Duodenal mucosa (tissue), 2 donors: ENCODE measurements around the gene PHF21B.

Experiments used
- H3K27ac ChIP-seq: one replicate; pipeline ENCODE4 v1.7.0; 2013; ENCODE audit warnings: low read depth, low read length
- H3K27me3 ChIP-seq, 2 donors: one replicate each; pipeline ENCODE4 v1.7.0; 2013; ENCODE audit warnings: low read length in 2 of 2, control low read depth in 1 of 2; ENCODE audit not compliant: insufficient read depth in 2 of 2, control insufficient read depth in 1 of 2
- H3K36me3 ChIP-seq, 2 donors: one replicate each; pipeline ENCODE4 v1.7.0; 2013; ENCODE audit warnings: low read length in 2 of 2, control low read depth in 1 of 2; ENCODE audit not compliant: insufficient read depth in 2 of 2, control insufficient read depth in 1 of 2
- H3K4me1 ChIP-seq, 2 donors: one replicate each; pipeline ENCODE4 v1.7.0; 2013; ENCODE audit warnings: low read length in 2 of 2, control low read depth in 1 of 2; ENCODE audit not compliant: insufficient read depth in 2 of 2, control insufficient read depth in 1 of 2
- H3K4me3 ChIP-seq, 2 donors: one replicate each; pipeline ENCODE4 v1.7.0; 2013; ENCODE audit warnings: low read length in 2 of 2, low read depth in 1 of 2
- H3K9ac ChIP-seq, 2 donors: one replicate each; pipeline ENCODE4 v1.7.0; 2013; ENCODE audit warnings: low read length in 2 of 2, low read depth in 1 of 2
- H3K9me3 ChIP-seq, 2 donors: one replicate each; pipeline ENCODE4 v1.7.0; 2013; ENCODE audit warnings: low read length in 2 of 2, control low read depth in 1 of 2; ENCODE audit not compliant: control insufficient read depth in 1 of 2

Gene PHF21B

DNA sequence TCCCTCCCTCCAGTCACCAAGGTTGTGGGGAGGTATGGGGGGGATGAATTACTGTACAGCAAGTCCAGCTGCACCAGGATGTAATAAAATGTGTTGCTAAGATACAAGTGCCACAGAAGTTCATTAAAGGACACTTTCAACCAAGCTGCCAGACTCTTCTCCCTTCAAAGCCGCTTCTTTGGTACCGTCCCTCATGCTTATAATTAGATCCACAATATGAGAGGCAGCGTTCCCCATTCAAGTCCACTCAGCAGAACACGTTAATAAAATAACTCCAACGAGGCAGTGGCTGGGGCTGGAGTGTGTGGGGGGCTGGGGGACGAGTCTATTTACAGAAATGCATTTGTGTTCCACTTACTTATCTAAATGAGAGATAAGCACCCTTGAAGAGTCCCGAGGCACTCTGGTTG is 14.7 kb downstream of the PHF21B start:
- H3K36me3 ChIP-seq = no peaks in the 10 kb centered on the region
- no peak overlapping the region for H3K9ac ChIP-seq
- H3K27ac ChIP-seq = no peak overlapping the region

DNA sequence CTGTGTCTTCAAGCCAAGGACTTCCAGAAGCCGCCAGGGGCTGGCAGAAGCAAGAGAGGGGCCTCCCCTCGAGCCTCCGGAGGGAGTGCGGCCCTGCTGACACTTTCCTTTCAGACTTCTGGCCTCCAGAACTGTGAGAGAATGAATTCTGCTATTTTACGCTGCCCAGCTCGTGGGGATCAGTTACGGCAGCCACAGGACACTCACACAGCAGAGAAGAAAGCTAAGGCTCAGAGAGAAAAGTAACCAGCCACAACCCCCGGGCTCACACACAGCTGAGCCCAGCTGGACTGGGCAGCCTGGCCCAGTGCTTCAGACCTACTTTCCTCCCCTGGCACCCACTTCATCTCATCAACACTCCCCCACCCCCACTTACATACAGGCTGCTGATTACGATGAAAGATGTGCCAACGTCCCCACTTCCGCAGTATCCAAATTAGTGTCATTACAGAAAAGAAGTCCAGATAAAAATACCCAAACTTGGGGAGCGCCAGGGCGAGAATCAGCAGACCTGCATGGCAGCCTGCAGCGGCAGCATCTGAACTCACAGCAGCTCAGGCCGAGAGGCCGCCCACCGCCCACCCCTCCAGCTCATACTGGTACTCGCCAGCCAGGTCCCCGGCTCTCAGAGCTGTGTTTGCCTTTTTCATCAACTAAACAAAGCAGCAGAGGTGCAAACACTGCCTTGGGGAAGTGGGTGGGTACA is 15.3 kb downstream of the PHF21B start:
- Histone ChIP-seq H3K9me3 (no peaks in the 10 kb centered on the region), H3K27me3 (peaks cover 0 to 8% of the 10 kb centered on the region in 2 donors), H3K27ac (no peak overlapping the region), H3K9ac (no peak overlapping the region), H3K4me3 (no peak overlapping the region), H3K4me1 (no peaks in the 10 kb centered on the region), H3K36me3 (no peaks in the 10 kb centered on the region)

More for the DNA sequence above, 14.7 kb downstream of the PHF21B start:
- Histone ChIP-seq H3K4me3 (no peak overlapping the region), H3K27me3 (peaks cover 0 to 8% of the 10 kb centered on the region in 2 donors), H3K4me1 (no peaks in the 10 kb centered on the region), H3K9me3 (no peaks in the 10 kb centered on the region)

DNA sequence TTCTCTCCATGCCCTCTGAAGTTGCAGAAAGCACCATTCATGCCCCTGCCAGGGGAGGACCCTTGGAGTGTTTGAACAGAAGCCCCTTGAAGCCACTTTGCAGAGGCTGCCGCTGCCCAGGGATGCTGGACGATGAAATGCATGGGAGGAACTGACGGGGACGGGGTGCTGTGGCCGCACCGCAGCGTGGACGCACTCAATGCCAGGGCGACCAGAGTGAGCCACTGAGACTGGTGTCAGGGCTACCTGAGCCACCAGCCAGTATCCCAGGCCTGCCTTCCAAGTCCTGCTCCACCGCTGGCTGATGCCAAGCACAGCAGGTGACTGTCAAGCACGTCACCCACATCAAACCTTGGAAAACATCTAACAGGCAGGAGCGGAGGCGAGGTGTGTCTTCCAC is 17.6 kb downstream of the PHF21B start:
- Histone ChIP-seq H3K4me3 (no peak overlapping the region), H3K9me3 (no peaks in the 10 kb centered on the region), H3K36me3 (no peaks in the 10 kb centered on the region), H3K27ac (no peak overlapping the region), H3K27me3 (peaks cover 0 to 8% of the 10 kb centered on the region in 2 donors), H3K4me1 (no peaks in the 10 kb centered on the region), H3K9ac (no peak overlapping the region)

DNA sequence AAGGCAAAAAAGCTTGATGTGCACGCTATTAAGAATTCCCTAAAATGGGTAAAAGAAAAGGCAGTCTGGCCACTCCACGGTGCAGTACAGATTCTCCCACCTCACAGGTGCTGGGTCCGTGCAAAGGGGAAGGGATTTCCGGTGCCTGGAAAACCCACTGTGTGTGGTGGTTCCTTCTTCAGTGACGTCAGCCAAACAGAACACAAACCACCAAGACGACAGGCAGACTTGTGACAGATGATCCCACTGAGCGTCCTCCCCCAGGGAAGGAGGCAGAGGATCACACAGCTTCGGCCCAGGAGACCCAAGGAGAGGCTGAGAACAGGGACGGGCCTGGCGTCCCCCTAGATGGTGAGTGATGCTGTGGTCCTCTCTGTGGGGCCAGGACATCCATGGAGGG is 18.6 kb downstream of the PHF21B start:
- H3K4me3 ChIP-seq = no peak overlapping the region
- H3K27me3 ChIP-seq = no peaks in the 10 kb centered on the region
- H3K27ac ChIP-seq = no peak overlapping the region
- H3K9me3 ChIP-seq = no peaks in the 10 kb centered on the region
- no peaks in the 10 kb centered on the region for H3K36me3 ChIP-seq
- no peaks in the 10 kb centered on the region for H3K4me1 ChIP-seq
- H3K9ac ChIP-seq = no peak overlapping the region

DNA sequence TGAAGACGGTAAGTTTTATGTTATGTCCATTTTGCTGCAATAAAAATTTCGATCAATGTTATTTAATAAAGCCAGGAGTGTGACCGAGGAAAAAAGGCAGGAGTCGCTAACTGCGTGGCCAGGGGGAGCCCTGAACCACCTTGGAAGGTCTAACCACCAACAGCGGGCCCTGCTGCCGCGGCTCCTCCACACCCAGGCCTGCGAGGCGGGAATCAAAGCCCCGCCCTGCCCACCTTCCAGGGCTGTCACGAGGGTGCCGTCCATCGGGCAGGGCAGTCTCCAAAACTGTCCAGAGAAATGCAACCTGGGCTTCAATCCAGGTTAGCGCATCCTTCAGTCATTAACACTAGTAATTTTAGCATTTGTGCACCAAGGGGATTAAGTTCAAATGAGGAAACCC is 19.0 kb downstream of the PHF21B start:
- H3K4me3 ChIP-seq = no peak overlapping the region
- no peak overlapping the region for H3K9ac ChIP-seq
- H3K27me3 ChIP-seq = no peaks in the 10 kb centered on the region
- no peaks in the 10 kb centered on the region for H3K9me3 ChIP-seq
- no peak overlapping the region for H3K27ac ChIP-seq
- no peaks in the 10 kb centered on the region for H3K36me3 ChIP-seq
- H3K4me1 ChIP-seq = no peaks in the 10 kb centered on the region

DNA sequence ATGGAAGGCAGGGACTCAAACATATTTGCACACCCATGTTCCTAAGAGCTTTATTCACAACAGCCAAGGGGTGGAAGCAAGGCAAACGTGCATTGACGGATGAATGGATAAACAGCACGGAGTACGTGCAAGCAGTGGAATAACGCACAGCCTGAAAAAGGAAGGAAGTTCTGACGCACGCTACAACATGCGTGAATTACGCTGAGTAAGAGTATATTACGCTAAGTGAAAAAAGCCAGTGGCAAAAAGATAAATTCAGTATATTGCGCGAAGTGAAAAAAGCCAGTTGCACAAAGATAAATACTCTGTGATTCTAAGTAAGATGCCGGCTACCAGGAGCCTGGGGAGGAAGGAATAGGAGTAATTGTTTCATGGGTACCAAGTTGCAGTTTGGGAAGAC is 19.5 kb downstream of the PHF21B start:
- H3K36me3 ChIP-seq = no peaks in the 10 kb centered on the region
- no peak overlapping the region for H3K4me3 ChIP-seq
- H3K9me3 ChIP-seq = no peaks in the 10 kb centered on the region
- H3K9ac ChIP-seq = no peak overlapping the region
- no peaks in the 10 kb centered on the region for H3K27me3 ChIP-seq
- H3K4me1 ChIP-seq = no peaks in the 10 kb centered on the region
- H3K27ac ChIP-seq = no peak overlapping the region

DNA sequence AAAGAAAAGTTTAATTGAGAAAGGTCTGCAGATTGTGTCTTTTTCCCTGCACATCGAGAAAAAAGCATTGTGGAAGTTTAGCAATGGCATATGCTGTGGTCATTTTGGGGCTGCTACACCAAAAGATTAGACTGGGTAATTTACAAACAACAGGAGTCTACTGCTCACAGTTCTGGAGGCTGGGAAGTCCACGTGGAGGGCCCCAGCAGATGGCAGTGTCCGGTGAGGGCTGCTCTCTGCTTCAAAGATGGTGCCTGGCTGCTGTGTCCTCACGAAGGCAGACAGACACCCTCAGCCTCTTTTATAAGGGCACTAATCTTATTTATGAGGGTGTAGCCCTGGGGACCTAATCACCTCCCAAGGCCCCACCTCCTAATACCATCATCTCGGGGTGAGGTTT is 21.1 kb downstream of the PHF21B start:
- Histone ChIP-seq H3K9me3 (no peaks in the 10 kb centered on the region), H3K36me3 (no peaks in the 10 kb centered on the region), H3K9ac (no peak overlapping the region), H3K4me3 (no peak overlapping the region), H3K27ac (no peak overlapping the region), H3K27me3 (no peaks in the 10 kb centered on the region), H3K4me1 (no peaks in the 10 kb centered on the region)

DNA sequence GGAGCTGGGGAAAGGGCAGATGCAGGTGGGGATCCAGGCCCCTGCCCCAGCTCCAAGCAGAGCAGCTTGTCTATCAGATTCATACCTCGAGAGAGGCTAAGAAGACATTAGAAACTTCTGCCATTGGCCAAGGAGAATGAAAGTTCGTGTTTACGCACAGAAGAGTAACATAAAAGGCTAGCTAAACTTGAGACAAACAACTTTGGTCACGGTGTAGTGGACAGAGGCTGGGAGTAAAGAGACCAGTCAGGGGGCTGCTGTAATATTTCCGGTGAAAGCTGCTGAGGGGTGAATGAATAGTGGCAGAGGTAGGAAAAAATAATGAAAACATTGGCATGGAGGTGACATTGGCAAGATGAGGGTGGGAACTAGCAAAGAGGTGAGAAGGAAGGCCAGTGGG is 22.9 kb downstream of the PHF21B start:
- no peaks in the 10 kb centered on the region for H3K4me1 ChIP-seq
- H3K27me3 ChIP-seq = no peaks in the 10 kb centered on the region
- no peaks in the 10 kb centered on the region for H3K9me3 ChIP-seq
- H3K27ac ChIP-seq = no peak overlapping the region
- H3K9ac ChIP-seq = no peak overlapping the region
- no peaks in the 10 kb centered on the region for H3K36me3 ChIP-seq
- no peak overlapping the region for H3K4me3 ChIP-seq

DNA sequence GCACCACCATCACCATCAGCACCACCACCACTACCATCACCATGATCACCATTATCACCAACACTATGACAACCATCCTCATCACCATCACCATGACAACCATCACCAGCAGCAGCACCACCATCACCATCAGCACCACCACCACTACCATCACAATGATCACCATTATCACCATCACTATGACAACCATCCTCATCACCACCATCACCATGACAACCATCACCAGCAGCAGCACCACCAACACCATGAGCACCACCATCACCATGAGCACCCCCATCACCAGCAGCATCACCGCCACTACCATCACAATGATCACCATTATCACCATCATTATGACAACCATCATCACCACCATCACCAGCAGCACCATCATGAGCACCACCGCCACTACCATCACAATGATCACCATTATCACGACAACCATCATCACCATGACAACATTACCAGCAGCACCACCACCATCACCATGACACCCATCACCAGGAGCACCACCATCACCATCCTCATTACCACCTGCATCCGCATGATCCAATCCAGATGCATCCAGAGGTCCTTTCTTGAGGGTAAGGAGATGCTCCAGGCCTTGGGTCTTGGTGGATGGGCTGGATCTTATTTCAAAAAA is 23.8 kb downstream of the PHF21B start:
- no peaks in the 10 kb centered on the region for H3K9me3 ChIP-seq
- no peak overlapping the region for H3K9ac ChIP-seq
- no peaks in the 10 kb centered on the region for H3K36me3 ChIP-seq

DNA sequence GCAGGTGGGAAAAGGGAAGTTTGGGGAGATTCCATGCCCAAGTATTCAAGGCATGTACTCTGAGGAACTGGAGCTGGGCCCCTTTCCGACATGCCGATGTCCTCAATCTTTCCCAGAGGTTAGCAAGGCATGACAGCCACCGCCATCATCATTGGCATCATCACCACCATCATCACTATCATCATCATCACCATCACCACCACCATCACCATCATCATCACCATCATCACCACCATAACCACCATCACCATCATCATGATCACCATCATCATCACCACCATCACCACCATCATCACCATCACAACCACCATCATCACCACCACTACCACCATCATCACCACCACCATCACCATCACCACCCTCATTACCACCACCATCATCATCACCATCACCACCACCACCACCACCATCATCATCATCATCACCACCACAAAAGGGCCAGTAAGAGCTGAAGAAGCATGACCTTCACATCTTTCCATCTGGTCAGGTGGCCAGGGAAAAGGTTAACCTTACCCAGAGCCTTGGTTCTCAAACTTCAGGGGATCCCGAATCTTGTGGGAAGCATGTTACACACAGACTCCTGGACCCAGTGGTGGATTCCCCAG is 25.8 kb downstream of the PHF21B start:
- Histone ChIP-seq H3K4me1 (no peaks in the 10 kb centered on the region), H3K27ac (no peak overlapping the region), H3K27me3 (peaks cover 0 to 6% of the 10 kb centered on the region in 2 donors), H3K9me3 (no peaks in the 10 kb centered on the region), H3K36me3 (no peaks in the 10 kb centered on the region), H3K9ac (no peak overlapping the region), H3K4me3 (no peak overlapping the region)

More for the DNA sequence above, 23.8 kb downstream of the PHF21B start:
- Histone ChIP-seq H3K27ac (no peak overlapping the region), H3K4me3 (no peak overlapping the region), H3K4me1 (no peaks in the 10 kb centered on the region), H3K27me3 (peaks cover 0 to 5% of the 10 kb centered on the region in 2 donors)
